HFF-Myc (cell line): Measurements from ENCODE around the gene CDON.

Experiments
- DNase-seq: peaks from one replicate; pipeline ENCODE4 v3.0.0-alpha.2; 2011; ENCODE audit warnings: low read depth; ENCODE audit errors: extremely low read depth
- H3K4me3 ChIP-seq: replicated peaks from 2 replicates; pipeline ENCODE4 v1.5.1; 2011; ENCODE audit warnings: low read depth, mild to moderate bottlenecking, control low read depth, low read length
- CTCF ChIP-seq: IDR thresholded peaks from 2 replicates; pipeline ENCODE4 v1.5.1; 2012; ENCODE audit warnings: mild to moderate bottlenecking, low read depth, low read length, control low read depth; ENCODE audit errors: missing control alignments

The CDON gene

DNA sequence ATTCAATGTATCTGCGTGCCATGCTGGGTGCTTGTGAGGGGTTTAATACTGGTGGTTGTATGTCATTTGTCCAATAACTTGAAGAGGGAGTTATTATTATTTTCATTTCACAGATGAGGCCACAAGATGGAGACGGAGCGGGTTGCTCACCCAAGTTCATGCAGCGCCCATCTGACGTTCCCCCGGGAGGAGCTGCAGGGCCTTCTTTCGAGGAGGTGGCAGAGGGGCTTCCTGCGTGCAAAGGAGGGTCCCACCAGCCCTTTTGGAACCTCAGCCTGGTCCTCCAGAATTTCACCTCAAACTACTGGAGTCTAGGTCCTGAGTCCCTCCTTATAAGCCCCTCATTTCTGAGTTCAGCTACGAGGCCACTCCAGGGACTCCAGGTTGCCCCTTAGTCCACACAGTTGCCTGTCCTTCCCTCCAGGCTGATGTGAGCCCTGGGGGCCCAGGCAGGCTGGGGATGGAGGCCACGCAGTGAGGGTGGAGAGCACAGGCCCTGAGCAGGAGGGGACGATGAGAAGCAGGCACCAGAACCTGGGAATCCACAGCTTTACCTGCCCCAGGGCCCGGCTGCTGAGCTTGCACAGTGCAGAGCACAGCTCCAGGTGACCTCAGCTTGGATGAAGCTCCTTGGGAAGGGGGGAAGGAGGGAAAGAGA lies 119.8 kb downstream of the CDON start:
- no peak for TF ChIP-seq CTCF
- no peak overlapping the region for H3K4me3 ChIP-seq
- no peak for DNase-seq

- H3K4me3 ChIP-seq, result no peak overlapping the region
- DNase-seq, result no peak
- TF ChIP-seq CTCF, result peak; percentile 83
These were observed 120.8 kb downstream of the CDON start for GRCh38 chr11:125941619-125942611.

DNA sequence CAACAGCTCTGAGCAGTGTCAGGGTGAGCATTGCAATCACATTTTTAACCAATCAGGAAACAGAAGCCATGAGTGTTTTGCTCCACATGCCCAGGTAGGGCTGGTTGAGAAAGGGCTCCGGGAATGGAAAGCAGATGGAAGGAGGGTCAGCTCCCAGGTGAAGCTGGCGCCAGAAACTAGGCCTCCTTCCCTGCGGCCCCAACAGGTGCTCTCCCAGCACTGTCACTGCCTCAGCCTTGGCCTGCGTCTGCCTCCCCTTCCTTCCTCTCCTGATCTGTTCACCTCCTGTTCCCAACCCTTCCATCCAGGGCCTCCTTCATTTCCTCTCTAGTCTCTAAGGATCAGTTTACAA lies 121.4 kb downstream of the CDON start:
- H3K4me3 ChIP-seq, result no peak overlapping the region
- DNase-seq, result no peak
- no peak for TF ChIP-seq CTCF

GRCh38 chr11:125940145-125940544 lies 122.5 kb downstream of the CDON start:
- no peak for TF ChIP-seq CTCF
- no peak overlapping the region for H3K4me3 ChIP-seq
- no peak for DNase-seq

- no peak for TF ChIP-seq CTCF
These were observed 123.6 kb downstream of the CDON start for GRCh38 chr11:125939081-125939521.

DNA sequence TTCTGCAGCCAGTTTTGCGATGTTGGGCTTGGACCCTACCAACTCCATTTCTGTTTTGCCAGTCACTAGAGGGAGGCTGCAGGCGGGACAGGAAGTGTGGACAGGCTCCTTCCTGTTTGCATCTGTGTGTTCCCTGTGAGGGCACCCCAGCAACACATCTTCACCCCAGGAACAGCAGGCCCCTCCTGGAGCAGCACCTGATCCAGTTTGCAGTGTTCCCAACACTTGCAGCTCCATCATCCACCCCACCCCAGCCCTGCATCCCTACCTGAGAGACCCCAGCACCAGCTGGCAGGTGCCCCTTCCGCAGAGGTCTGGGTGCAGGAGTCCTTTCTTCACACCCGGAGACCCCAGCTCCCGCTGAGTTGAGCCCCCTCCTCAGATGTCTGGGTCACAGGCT lies 124.2 kb downstream of the CDON start:
- no peak for TF ChIP-seq CTCF
- DNase-seq, result no peak
- no peak overlapping the region for H3K4me3 ChIP-seq

More at GRCh38 chr11:125939081-125939521, 123.6 kb downstream of the CDON start:
- no peak overlapping the region for H3K4me3 ChIP-seq
- DNase-seq, result no peak
